NCI-H2196 treated with DMSO at 0.1 percent for 48 hours (cell line): Measurements from ENCODE around the gene PDE5A.
A peak's percentile ranks its signal among the peaks of the same experiment; 100 is the strongest.
"Not testable (repeated sequence)": the region's sequence is repeated elsewhere in the genome, so short reads cannot be mapped to it uniquely, and the experiment has no call there.

Source experiments
- DNase-seq: peaks from one replicate; lab custom pipeline; 2025; ENCODE audit not compliant: unreplicated experiment; lab: John Stamatoyannopoulos, UW

PDE5A gene

GRCh38 chr4:119628281-119629141 lies at the start of gene PDE5A:
Gene PDE5A, minus strand, starts transcription at chr4:119628804. Its CDS starts 133 bp downstream, at chr4:119628671.
- peak; percentile 71 for DNase-seq

GRCh38 chr4:119676101-119676500 lies 47.5 kb upstream of the PDE5A start:
- no peak for DNase-seq

- DNase-seq: no peak
These were observed 46.8 kb upstream of the PDE5A start for GRCh38 chr4:119675391-119675790.

GRCh38 chr4:119672938-119673337 lies 44.3 kb upstream of the PDE5A start:
- DNase-seq: no peak

- no peak for DNase-seq
These were observed 43.5 kb upstream of the PDE5A start for GRCh38 chr4:119672086-119672485.

GRCh38 chr4:119671205-119671604 lies 42.6 kb upstream of the PDE5A start:
- DNase-seq: no peak

- DNase-seq: no peak
These were observed 39.2 kb upstream of the PDE5A start for GRCh38 chr4:119667802-119668201.

- no peak for DNase-seq
These were observed 38.1 kb upstream of the PDE5A start for GRCh38 chr4:119666653-119667091.

- DNase-seq: no peak
These were observed 37.1 kb upstream of the PDE5A start for GRCh38 chr4:119665752-119666151.

- no peak for DNase-seq
These were observed 35.7 kb upstream of the PDE5A start for GRCh38 chr4:119664168-119664907.

- DNase-seq: no peak
These were observed 34.7 kb upstream of the PDE5A start for GRCh38 chr4:119663160-119663788.

GRCh38 chr4:119662612-119663011 lies 34.0 kb upstream of the PDE5A start:
- DNase-seq: not testable (repeated sequence)

- no peak for DNase-seq
These were observed 32.6 kb upstream of the PDE5A start for GRCh38 chr4:119661231-119661630.

GRCh38 chr4:119659576-119659975 lies 31.0 kb upstream of the PDE5A start:
- DNase-seq: no peak

- DNase-seq: no peak
These were observed 28.6 kb upstream of the PDE5A start for GRCh38 chr4:119657111-119657611.

- no peak for DNase-seq
These were observed 27.7 kb upstream of the PDE5A start for GRCh38 chr4:119656342-119656741.

- DNase-seq: no peak
These were observed 26.7 kb upstream of the PDE5A start for GRCh38 chr4:119655111-119655837.

GRCh38 chr4:119653990-119654389 lies 25.4 kb upstream of the PDE5A start:
- DNase-seq: no peak

- no peak for DNase-seq
These were observed 24.4 kb upstream of the PDE5A start for GRCh38 chr4:119652998-119653397.

GRCh38 chr4:119648398-119648797 lies 19.8 kb upstream of the PDE5A start:
- DNase-seq: no peak

- no peak for DNase-seq
These were observed 19.0 kb upstream of the PDE5A start for GRCh38 chr4:119647558-119647957.
